T47D (cell line): Measurements from ENCODE around the gene TRMT13.

Experiments
- DNase-seq, 2 experiments: peaks; one replicate each; pipeline versions ENCODE4 v3.0.0 to v3.0.0-alpha.2; 2011 to 2012; ENCODE audit warnings: low read depth in 1 of 2, low spot score in 1 of 2
- JUND ChIP-seq: IDR thresholded peaks from 2 replicates; pipeline ENCODE4 v1.6.1; 2012; ENCODE audit warnings: low read depth
- in situ Hi-C: cut with HindIII; loops from 2 replicates; pipeline ENCODE4 v1.10.0; 2016; ENCODE audit warnings: low sequenced_read_pairs, low pct_unique_long_range_greater_than_20kb

Gene TRMT13

DNA sequence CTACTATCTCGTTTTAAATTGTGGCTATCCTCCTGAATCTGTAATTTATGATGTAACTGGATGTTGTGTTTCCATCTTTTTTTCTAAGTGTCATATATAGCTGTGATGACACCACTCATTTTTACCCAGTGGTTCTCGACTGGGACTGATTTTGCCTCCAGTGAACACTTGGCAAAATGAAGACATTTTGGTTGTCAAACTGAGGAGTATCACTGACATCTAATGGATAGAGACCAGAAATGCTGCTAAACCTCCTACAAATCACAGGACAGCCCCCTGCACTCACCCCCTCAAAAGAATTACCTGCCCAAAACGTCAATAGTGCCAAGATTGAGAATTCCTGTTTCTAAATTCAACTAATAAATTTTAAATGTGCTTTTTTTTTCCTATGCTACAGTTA, 1.9 kb downstream of the TRMT13 start:
- in situ Hi-C loops = no loop called here
- TF ChIP-seq JUND = no peak
- DNase-seq = no peak

DNA sequence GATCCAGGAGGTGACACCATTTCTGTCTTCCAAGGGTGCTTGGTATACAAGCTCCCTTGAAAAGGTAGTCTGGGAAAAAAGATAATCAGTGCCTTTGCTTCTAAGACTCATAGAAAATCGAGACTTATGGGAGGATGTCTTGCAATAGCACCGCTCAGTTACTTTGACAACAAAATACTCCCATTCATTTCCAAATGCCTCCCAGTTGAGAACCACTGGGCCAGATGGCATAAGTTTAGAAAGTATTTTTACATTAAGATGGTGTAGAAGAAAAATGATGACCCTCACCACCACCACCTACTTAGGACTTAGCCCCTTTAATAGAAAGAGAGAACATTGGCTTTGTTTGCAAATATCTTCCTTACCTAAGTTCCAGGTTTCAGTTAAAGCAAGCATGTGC, 4.6 kb downstream of the TRMT13 start:
- no peak for TF ChIP-seq JUND
- in situ Hi-C loops = no loop called here

DNA sequence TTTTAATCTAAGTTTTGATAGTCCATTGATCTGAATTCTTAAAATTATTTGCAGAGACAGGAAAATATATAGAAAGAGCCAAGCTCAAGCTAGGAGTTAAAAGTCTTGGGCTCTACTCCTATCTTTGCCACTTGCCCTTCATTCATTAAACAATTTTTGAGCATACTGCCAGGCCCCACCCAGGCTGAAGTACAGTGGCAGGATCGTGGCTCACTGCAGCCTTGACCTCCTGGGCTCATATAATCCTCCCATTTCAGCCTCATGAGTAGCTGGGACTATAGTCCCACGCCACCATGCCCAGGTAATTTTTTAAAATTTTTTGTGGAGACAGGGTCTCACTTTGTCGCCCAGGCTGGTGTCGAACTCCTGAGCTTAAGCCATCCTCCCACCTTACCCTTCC, 8.2 kb downstream of the TRMT13 start:
- in situ Hi-C loops = no loop called here
- no peak for DNase-seq
- no peak for TF ChIP-seq JUND

More for the DNA sequence above, 4.6 kb downstream of the TRMT13 start:
- DNase-seq = no peak

DNA sequence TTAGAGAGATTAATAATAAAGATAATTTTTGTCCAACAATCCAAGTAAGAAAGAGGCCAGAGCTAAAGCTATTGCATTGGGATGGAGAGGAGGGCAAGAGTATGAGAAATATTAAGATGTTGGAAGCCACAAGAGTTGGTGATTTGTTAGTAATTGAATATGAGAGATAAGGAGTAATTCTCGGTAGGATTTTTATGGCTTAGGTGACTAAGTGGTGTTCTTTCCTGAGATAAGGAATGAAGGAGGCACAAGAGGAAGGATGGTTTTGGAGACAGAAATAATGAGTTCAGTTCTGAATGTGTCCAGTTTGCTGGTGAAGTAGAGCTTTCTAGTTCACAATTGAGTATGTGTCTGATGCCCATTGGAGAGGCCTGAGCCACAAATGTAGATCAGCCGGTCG, 9.4 kb downstream of the TRMT13 start:
- no peak for TF ChIP-seq JUND
- in situ Hi-C loops = no loop called here
- no peak for DNase-seq

DNA sequence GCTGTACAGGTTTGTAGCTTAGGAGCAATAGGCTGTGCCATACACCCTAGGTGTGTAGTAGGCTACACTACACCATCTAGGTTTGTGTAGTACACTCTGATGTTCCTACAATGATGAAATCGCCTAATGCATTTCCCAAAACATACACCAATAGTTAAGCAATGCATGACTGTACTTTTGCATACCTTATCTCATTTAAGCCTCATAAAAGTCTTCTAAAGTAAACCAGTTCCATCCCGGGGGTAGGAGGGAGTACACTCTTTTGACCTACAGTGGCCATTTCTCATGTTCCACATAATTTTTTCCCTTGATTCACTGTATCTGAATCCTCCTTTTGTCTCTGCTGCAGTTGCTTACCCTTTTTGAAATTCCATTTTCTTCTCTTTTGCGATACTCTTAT, 12.2 kb downstream of the TRMT13 start:
- no peak for TF ChIP-seq JUND
- in situ Hi-C loops = no loop called here
- no peak for DNase-seq

DNA sequence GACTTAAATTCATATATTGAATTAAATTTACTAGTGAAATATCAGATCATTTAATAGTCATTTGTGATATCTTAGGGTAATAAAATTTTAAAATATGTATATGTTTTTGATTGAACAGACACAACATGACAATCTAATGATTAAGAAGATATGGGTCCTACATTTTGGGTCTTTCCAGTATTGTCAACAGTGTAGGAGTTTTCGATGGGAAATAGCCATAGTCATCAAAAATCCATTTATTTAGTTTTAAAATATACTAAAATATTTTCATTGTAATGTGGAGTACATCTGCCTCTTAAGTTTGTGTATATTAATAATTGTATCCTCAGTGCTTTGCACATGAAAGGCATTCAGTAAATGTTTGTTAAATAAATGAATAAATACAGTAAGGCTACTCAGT, 14.0 kb downstream of the TRMT13 start:
- in situ Hi-C loops = no loop called here

DNA sequence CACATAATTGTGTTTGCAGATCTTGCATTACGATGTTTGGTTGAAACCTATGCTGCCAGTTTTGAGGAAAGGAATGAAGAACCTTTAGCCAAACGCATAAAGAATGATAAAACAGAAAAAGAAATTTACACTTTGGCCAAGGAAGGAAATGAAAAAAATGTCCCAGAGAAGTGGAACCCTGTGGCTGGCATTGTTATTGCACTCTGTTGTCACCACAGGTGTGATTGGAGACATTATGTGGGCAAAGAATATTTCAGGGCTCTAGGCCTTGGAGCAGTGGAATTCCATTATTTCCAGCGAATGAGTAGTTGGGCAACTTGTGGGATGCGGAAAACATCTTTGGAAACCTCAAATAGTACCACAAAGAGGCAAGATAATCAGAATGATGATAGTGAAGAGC, 14.9 kb downstream of the TRMT13 start:
- in situ Hi-C loops = no loop called here
- TF ChIP-seq JUND = no peak
- DNase-seq = no peak

More for the DNA sequence above, 14.0 kb downstream of the TRMT13 start:
- no peak for TF ChIP-seq JUND
- DNase-seq = no peak

DNA sequence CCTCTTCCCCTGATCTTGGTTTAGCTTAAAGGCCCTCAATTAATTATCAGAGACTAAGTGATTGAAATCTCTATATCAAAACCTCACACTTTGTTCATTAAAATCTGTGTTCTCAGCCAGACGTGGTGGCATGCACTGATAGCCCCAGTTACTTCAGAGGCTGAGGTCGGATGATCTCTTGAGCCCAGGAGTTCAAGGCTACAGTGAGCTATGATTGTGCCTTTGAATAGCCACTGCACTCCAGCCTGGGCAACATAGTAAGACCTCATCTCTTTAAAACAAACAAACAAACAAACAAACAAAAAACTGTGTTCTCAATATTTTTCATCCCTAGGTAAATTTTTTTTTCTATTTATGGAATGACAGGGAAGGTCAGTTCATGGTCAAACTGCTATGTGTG, 18.7 kb downstream of the TRMT13 start:
- TF ChIP-seq JUND = no peak
- in situ Hi-C loops = no loop called here
- DNase-seq = no peak

DNA sequence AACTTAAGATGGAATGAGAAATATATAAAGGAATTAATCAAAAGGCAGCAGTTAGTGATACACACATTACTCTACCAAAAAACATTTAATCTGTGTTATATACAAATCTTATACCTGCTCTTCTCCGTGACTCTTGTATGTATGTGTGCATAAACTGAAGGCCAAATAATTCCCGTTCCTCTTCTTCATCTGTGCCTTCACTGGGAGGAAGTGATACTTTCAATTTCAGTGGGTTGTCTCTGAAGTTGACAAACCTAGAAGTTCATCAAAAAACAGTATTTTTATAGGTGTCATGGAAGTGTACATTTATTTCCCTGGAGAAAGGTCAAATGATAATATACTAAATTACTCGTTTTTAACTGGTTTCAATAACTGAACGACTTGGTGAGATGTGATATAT, 19.3 kb downstream of the TRMT13 start:
- no peak for DNase-seq
- in situ Hi-C loops = no loop called here
- no peak for TF ChIP-seq JUND

DNA sequence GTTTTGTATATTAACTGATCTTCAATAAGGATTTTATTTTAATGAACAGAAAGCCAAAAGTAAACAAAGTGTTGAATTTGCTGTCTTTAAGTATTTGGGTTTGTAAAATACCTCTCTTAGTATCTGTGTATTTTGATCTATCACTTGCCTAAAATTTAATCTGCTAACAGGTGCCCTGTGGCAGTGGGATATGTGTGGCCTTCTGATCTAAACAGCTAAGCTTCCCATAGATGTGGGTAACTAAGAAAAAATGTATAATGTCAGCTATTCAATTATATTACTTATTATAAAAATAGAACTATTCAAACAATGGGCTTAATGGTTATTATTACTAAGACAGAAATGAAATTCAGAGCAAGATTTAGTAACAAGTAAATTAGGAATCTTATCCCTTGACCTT, 29.9 kb downstream of the TRMT13 start:
- no peak for TF ChIP-seq JUND
- in situ Hi-C loops = no loop called here
- DNase-seq = no peak

DNA sequence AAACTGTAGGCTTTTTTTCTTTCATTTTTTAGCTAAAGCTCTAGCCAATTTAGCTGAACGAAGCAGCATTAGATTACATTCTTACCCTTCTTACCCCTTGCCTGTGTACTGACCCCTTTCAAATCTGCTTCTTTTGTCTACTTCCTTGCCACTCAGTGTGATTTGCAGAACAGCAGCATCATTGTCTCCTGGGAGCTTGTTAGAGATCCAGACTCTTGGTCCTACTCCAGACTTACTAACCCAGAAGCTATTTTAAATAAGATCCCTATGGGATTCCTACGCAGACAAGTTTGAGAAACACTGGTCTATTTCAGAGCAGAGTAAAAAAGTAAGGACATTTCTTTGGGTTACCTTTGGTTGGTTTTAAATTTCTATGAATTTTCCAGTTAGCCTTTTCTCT, 31.3 kb downstream of the TRMT13 start:
- in situ Hi-C loops = no loop called here
- no peak for DNase-seq

DNA sequence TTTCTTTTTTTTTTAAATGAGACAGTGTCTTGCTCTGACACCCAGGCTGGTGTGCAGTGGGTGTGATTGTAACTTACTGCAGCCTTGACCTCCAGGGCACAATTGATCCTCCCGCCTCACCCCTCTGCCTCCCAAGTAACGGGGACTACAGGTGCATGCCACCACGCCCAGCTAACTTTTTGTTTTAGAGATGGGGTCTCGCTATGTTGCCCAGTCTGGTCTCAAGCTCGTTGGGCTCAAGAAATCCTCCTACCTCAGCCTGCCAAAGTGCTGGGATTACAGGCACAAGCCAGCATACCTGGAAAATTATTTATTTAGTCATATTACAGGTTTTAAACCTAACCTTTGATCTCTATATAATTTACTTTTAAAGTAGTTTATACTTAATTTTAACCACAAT, 31.7 kb downstream of the TRMT13 start:
- no peak for DNase-seq
- TF ChIP-seq JUND = no peak
- in situ Hi-C loops = no loop called here

More for the DNA sequence above, 31.3 kb downstream of the TRMT13 start:
- no peak for TF ChIP-seq JUND

DNA sequence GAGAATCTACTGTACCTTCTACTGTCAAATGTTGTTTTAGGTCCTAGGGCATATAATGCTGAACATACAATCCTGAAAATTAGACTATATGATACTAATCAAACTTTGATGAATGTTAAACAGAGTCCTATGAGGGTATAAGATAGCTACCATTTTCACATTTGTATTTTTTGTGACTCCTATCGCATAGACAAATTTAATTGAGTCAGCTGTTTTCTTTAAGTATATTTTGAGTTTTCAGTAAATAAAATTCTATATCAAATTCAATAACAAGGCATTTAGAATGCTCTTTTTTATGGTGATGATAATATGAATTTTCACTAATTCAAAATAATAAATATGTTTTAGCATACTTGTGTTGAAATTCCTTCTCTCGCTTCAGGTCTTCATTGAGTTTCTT, 35.1 kb downstream of the TRMT13 start:
- no peak for DNase-seq
- in situ Hi-C loops = no loop called here
- no peak for TF ChIP-seq JUND

DNA sequence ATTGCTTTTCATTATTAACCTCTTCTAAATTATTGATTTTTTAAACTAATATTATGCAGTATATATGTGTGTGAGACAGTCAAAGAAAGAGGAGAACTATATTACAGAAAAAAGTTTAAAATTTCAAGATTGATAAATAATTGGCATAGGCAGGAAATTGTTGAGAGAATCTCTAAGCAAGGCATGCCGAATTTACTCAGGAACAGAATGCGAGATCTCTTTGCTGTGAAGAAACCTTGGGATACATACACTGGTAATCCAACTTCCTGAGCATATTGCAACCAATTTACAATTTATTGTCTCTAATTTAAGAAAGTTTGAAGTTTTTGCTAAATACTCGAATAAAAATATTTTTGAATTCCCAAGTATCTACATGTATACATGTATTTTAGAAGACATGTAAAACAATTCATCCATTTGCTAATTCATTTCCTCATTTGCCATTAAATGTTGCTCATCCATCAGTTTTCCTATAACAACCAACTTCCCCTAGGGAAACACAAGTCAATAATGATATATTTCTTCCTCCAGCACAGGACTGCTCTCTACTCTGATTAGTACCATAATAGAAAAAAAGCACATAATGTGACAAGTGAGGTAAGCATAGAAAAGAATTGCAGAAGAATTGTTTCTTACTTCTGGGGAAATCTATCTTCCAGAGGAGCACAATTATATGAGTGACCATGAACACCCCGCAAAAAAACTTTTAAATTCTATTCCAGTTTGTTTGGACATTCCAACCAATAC, 44.5 kb downstream of the TRMT13 start:
- in situ Hi-C loops = no loop called here
- no peak for DNase-seq
- TF ChIP-seq JUND = no peak

DNA sequence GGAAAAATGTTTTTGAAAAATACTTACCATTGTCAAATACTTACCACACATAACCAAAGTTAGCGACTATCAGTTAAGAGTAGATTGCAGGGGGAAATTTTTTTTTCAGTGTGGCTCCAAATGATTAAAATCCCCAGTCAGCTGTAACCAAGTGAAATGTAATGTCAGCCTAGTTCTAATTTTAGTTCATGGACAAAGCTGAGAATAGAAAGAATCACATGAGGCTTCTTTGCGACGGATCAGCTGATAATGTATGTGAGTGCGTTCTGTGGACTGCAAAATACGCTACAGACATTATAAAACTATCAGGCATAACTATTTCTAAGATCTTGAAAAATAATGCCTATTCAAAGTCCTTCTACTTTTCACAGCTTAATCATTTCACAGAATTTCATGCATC, 45.1 kb downstream of the TRMT13 start, which contains the start of gene LRRC39:
LRRC39 (minus strand) TSS at position 166 of the 400 bp plus-strand sequence. CDS start 9,740 bp downstream, outside the sequence.
- no peak for DNase-seq
- in situ Hi-C loops = no loop called here
- TF ChIP-seq JUND = no peak
